GM12878 (cell line): ENCODE results near the gene RILPL2.
"Not testable (repeated sequence)": the region's sequence is repeated elsewhere in the genome, so short reads cannot be mapped to it uniquely, and the experiment has no call there.

Experiments used
- BHLHE40 ChIP-seq, 2 experiments: fragments of 450-650 bp in 1 of 2; IDR thresholded peaks; 2 replicates each; pipeline ENCODE4 v1.6.1; 2011 to 2017; ENCODE audit warnings: low read depth in 2 of 2, borderline replicate concordance in 1 of 2, improper control_type of control experiment in 1 of 2, low read length in 1 of 2, mild to moderate bottlenecking in 1 of 2
- CHD2 ChIP-seq: IDR thresholded peaks from 2 replicates; pipeline ENCODE4 v1.6.1; 2011; ENCODE audit warnings: low read depth, low read length, improper control_type of control experiment, borderline replicate concordance
- CTCF ChIP-seq, 3 experiments: IDR thresholded peaks in 2 of 3; conservative IDR thresholded peaks in 1 of 3; 2 replicates each; pipeline ENCODE4 v1.5.1; 2011; ENCODE audit warnings: low read depth in 3 of 3, low read length in 3 of 3, mild to moderate bottlenecking in 3 of 3, control low read depth in 2 of 3, moderate library complexity in 2 of 3, inconsistent platforms in 1 of 3, mixed read lengths in 1 of 3; ENCODE audit not compliant: control insufficient read depth in 2 of 3, insufficient read depth in 1 of 3; ENCODE audit errors: extremely low read depth in 1 of 3
- POLR2A ChIP-seq: IDR thresholded peaks from 2 replicates; pipeline ENCODE4 v1.6.1; 2011; ENCODE audit warnings: low read depth, mild to moderate bottlenecking, low read length
- RFX5 ChIP-seq: IDR thresholded peaks from 2 replicates; pipeline ENCODE4 v1.6.1; 2011; ENCODE audit warnings: low read depth, low read length, improper control_type of control experiment
- SUZ12 ChIP-seq: fragments of 200-600 bp; sonication (generic); IDR thresholded peaks from one replicate; pipeline ENCODE4 v1.6.1; 2018; ENCODE audit warnings: antibody characterized with exemption, mild to moderate bottlenecking; ENCODE audit not compliant: unreplicated experiment
- TAF1 ChIP-seq: IDR thresholded peaks from 2 replicates; pipeline ENCODE4 v1.6.1; 2011; ENCODE audit warnings: mild to moderate bottlenecking, low read depth, low read length, borderline replicate concordance
- TCF3 ChIP-seq: IDR thresholded peaks from 2 replicates; pipeline ENCODE4 v1.6.1; 2012; ENCODE audit warnings: low read depth, mild to moderate bottlenecking, low read length, borderline replicate concordance; ENCODE audit not compliant: insufficient read depth
- YBX1 ChIP-seq: fragments of 450-650 bp; IDR thresholded peaks from 2 replicates; pipeline ENCODE4 v1.6.1; 2016; ENCODE audit warnings: antibody characterized with exemption
- TF ChIP-seq, protein P1 (sequence below): fragments of 150-350 bp; IDR thresholded peaks from 2 replicates; pipeline ENCODE4 v1.6.1; 2016; ENCODE audit warnings: low read depth, low read length

DNA sequence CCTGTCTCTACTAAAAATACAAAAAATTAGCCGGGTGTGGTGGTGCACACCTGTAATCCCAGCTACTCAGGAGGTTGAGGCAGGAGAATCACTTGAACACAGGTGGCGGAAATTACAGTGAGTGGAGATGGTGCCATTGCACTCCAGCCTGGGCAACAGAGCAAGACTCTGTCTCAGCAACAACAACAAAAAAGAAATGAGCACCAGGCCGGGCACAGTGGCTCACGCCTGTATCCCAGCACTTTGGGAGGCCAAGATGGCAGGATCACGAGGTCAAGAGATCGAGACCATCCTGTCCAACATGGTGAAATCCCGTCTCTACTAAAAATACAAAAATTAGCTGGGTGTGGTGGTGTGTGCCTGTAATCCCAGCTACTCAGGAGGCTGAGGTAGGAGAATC, 68.1 kb downstream of the RILPL2 start:
- not testable (repeated sequence) for TF ChIP-seq TAF1; CTCF (IDR thresholded peaks at IDR 0.05 in 2 of 3, conservative IDR thresholded peaks at IDR 0.05 in 1 of 3; ENCODE audit: control insufficient read depth in 2 of 3, extremely low read depth in 1 of 3, insufficient read depth in 1 of 3, low read depth in 3 of 3, low read length in 3 of 3); TCF3; SUZ12; POLR2A; RFX5; YBX1; CHD2; BHLHE40 (IDR thresholded peaks at IDR 0.05; ENCODE audit: borderline replicate concordance in 1 of 2, low read depth in 2 of 2, low read length in 1 of 2)
- TF ChIP-seq, protein P1, sequence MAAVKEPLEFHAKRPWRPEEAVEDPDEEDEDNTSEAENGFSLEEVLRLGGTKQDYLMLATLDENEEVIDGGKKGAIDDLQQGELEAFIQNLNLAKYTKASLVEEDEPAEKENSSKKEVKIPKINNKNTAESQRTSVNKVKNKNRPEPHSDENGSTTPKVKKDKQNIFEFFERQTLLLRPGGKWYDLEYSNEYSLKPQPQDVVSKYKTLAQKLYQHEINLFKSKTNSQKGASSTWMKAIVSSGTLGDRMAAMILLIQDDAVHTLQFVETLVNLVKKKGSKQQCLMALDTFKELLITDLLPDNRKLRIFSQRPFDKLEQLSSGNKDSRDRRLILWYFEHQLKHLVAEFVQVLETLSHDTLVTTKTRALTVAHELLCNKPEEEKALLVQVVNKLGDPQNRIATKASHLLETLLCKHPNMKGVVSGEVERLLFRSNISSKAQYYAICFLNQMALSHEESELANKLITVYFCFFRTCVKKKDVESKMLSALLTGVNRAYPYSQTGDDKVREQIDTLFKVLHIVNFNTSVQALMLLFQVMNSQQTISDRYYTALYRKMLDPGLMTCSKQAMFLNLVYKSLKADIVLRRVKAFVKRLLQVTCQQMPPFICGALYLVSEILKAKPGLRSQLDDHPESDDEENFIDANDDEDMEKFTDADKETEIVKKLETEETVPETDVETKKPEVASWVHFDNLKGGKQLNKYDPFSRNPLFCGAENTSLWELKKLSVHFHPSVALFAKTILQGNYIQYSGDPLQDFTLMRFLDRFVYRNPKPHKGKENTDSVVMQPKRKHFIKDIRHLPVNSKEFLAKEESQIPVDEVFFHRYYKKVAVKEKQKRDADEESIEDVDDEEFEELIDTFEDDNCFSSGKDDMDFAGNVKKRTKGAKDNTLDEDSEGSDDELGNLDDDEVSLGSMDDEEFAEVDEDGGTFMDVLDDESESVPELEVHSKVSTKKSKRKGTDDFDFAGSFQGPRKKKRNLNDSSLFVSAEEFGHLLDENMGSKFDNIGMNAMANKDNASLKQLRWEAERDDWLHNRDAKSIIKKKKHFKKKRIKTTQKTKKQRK: not testable (repeated sequence)
